ENCODE data around the gene RPS6KA2. TPM values are rescaled to one million over a fixed set of nuclear protein-coding genes. Genes with fewer than 3 reads are reported as not detected.

Gene RPS6KA2
- total RNA-seq, 4 donors from 2014 or later = 52.1 to 84.8 (median 58.7) TPM

DNA sequence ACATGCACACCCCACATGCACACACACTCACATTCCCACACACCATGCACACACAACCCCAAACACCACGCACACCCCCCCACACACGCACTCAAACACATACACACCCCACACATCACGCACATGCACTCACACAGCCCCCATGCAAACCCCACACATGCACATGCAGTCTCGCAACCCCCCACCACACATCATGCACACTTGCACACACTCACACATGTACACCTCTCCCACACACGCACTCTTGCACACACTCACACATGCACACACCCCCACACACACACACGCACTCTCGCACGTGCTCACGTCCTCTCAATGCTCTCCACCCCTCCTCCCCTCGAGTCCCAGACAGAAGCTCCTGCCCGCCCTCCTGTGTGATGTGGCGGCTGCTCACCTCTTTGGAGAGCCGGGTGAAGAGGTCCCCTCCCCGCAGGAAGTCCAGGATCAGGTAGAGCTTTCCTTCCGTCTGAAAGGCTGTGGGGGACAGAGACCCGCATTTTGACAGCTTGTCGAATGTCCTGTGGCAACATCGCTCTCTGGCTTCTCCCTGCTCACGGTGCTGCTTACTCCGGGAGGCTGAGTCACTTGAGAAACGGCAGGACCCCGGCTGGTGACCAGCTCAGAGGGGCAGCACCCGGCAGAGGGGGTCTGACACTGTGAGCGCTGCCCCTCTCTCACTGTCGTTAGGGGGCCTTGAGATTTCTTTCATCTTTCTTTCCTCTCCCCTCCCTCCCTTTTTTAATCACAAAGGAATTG is 119.1 kb downstream of the RPS6KA2 start:
- DNase-seq (ENCODE audit: low spot score) (no peak), ATAC-seq (ENCODE audit: low FRiP score) (no peak)
- TF ChIP-seq, protein P1, sequence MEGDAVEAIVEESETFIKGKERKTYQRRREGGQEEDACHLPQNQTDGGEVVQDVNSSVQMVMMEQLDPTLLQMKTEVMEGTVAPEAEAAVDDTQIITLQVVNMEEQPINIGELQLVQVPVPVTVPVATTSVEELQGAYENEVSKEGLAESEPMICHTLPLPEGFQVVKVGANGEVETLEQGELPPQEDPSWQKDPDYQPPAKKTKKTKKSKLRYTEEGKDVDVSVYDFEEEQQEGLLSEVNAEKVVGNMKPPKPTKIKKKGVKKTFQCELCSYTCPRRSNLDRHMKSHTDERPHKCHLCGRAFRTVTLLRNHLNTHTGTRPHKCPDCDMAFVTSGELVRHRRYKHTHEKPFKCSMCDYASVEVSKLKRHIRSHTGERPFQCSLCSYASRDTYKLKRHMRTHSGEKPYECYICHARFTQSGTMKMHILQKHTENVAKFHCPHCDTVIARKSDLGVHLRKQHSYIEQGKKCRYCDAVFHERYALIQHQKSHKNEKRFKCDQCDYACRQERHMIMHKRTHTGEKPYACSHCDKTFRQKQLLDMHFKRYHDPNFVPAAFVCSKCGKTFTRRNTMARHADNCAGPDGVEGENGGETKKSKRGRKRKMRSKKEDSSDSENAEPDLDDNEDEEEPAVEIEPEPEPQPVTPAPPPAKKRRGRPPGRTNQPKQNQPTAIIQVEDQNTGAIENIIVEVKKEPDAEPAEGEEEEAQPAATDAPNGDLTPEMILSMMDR (IDR thresholded peaks at IDR 0.05) = no peak

DNA sequence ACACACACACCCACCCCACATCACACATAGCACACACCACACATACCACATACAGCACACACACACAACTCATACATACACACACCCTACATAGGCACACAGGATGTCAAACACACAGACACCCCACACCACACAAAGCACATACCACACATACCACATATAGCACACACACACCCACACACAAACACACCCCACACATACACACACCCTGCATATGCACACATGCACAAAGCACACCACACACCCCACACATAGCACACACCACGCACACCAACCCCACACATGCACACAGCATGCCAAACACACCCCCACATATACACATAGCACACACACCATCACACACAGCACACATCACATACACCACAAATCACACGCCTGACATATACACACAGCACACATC is 119.7 kb downstream of the RPS6KA2 start:
- ATAC-seq (ENCODE audit: low FRiP score) (no peak), DNase-seq (ENCODE audit: low spot score) (no peak)
- TF ChIP-seq, protein P1 (IDR thresholded peaks at IDR 0.05) = no peak

DNA sequence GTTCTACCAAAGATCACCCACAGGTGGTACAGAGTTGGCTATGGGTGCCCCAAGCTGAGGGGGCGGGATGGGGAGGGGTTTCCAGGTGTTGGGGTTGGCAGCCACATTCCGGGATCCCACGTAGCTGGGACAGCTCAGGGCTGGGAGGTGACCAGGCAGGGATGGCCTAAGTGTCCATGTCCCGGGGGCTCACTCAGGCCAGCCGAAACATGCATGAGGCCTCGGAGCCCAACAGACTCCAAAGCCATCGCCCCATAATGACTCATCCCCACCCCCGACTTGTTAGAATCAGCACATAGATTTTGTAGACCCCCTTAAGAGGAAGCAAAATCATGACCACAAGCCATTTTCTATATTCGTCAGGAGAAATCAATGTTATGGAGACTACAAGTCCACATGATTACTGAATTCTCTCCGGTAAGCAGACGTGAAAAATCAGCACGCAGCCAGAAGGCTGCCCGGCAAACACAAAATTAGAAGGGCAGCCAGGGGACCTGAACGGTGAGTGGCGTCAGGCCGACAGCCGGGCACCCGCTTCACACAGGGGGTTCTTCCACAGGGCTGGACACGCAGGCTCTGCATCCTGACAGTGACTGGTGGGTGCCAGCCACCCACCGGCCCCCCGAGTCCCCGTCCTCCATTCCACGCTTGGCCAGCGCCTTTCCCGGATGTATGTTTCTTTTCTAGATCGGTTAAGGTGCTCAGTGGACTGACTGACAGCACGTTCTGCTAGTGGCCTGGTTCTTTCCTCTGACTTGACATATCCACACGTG is 121.7 kb downstream of the RPS6KA2 start:
- ATAC-seq (ENCODE audit: low FRiP score) (no peak), DNase-seq (ENCODE audit: low spot score) (no peak)
- TF ChIP-seq, protein P1 (IDR thresholded peaks at IDR 0.05) = no peak

DNA sequence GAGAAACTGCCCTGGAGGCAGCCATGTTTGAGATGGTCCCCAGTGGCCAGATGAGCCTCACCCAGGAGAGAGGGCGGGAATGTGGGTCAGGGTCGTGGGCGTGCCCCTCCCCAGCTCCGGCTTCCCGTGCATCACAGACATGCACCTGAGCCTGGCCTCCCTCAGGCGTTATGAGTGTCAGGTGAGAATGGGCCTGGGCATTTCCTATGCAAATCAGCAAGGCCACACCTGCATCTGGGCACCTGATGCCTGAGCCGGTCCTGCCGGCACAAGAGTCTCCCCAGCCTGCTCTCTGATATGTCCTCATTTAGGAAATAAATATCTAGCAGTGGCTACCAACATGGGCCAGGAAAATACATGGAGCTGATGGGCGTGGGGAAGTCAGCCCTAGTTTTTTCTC is 123.0 kb downstream of the RPS6KA2 start:
- ATAC-seq (ENCODE audit: low FRiP score) = no peak
- TF ChIP-seq, protein P1 (IDR thresholded peaks at IDR 0.05) = no peak
- DNase-seq (ENCODE audit: low spot score) = no peak

DNA sequence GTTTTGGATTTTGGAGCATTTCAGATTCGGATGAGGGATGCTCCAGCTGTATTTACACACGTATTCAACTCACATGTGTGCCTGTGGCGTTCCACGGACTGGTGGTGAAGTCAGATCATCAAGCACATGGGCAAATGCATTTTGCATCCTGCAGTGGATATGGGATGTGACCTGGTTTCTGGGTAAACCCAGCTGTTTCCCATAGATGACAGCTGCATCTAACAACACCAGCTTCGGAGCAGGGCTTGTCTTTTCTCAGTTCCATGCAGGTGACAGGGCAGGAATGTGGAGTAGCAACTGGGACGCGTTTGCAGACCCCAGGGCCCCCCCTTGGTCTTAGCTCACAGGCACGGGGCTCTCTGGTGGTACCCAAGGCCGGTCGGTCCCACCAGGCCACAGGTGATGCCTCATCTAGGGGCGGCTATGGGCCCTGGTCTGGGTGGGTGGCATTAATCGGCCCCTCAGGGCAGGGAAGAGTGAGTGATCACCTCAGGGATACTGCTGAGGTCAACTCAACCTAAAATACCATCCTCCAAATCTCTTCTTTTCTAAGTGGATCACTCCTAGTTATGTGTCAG is 123.8 kb downstream of the RPS6KA2 start:
- TF ChIP-seq, protein P1 (IDR thresholded peaks at IDR 0.05) = no peak
- ATAC-seq (ENCODE audit: low FRiP score) (no peak), DNase-seq (ENCODE audit: low spot score) (no peak)

DNA sequence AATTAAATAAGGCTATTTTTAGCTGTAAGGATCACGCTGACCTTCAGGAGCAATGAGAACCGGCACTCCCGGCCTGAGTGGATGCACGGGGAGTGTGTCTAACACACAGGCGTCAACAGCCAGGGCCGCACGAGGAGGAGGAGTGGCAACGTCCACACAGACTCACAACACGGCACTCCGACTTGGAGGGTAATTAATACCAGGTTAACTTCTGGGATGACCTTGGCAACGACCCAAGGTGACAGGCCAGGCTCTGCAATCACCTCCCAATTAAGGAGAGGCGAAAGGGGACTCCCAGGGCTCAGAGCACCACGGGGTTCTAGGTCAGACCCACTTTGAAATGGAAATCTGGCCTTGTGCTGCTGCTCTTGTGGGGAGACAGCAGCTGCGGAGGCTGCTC is 124.6 kb downstream of the RPS6KA2 start:
- ATAC-seq (ENCODE audit: low FRiP score) (no peak), DNase-seq (ENCODE audit: low spot score) (no peak)
- TF ChIP-seq, protein P1 (IDR thresholded peaks at IDR 0.05) = no peak

All from omental fat pad (tissue), 4 donors.